Measurements from ENCODE around the gene HOXD10.

The HOXD10 gene

GRCh38 chr2:176088937-176089842 lies 27.4 kb upstream of the HOXD10 start:
- Histone ChIP-seq H2BK120ac (ENCODE audit: low read depth, low read length) (no peak overlapping the region), H3K9ac (ENCODE audit: low read length) (no peak overlapping the region), H3K79me1 (replicated peaks; ENCODE audit: low read length, poor library complexity, severe bottlenecking) (no peaks in the 10 kb centered on the region), H3K4ac (ENCODE audit: low read depth in 1 of 2, low read length in 2 of 2) (no peak overlapping the region), H3K9me3 (ENCODE audit: control insufficient read depth, low read length) (no peaks in the 10 kb centered on the region), H3K27ac (ENCODE audit: low read length, poor library complexity, severe bottlenecking) (no peak overlapping the region), H4K91ac (ENCODE audit: low read length) (no peak overlapping the region), H3K4me2 (ENCODE audit: low read length, poor library complexity, severe bottlenecking) (no peak overlapping the region), H2AFZ (ENCODE audit: low read depth, low read length) (no peak overlapping the region), H2AK5ac (ENCODE audit: low read length, severe bottlenecking) (no peak overlapping the region), H3K4me1 (ENCODE audit: control insufficient read depth, insufficient read depth, low read depth, low read length) (peaks cover 24% of the 10 kb centered on the region), H3K18ac (ENCODE audit: low read depth in 1 of 2, low read length in 2 of 2) (no peak overlapping the region), H4K8ac (ENCODE audit: low read length) (no peak overlapping the region), H2BK5ac (ENCODE audit: low read depth, low read length, poor library complexity, severe bottlenecking) (no peak overlapping the region), H3K14ac (ENCODE audit: low read length in 2 of 2) (no peak overlapping the region), H3K23ac (ENCODE audit: low read length in 2 of 2) (no peak overlapping the region), H3K36me3 (ENCODE audit: control insufficient read depth in 1 of 2, insufficient read depth in 2 of 2, low read depth in 1 of 2, low read length in 2 of 2) (no peaks in the 10 kb centered on the region), H2BK15ac (ENCODE audit: low read depth, poor library complexity, severe bottlenecking) (no peak overlapping the region), H2BK12ac (ENCODE audit: low read length in 2 of 2) (no peak overlapping the region), H3K27me3 (ENCODE audit: control insufficient read depth in 1 of 2, insufficient read depth in 1 of 2, low read length in 2 of 2) (peaks cover 91 to 96% of the 10 kb centered on the region in 2 experiments), H3K4me3 (ENCODE audit: insufficient read depth in 1 of 2, low read depth in 1 of 2, low read length in 2 of 2) (no peak overlapping the region)
- no peak for DNase-seq
- WGBS: 24% methylated on average over 6 of the region's 6 CpGs

- H3K18ac ChIP-seq (ENCODE audit: low read depth in 1 of 2, low read length in 2 of 2): no peak overlapping the region
- no peak for DNase-seq
- no peak overlapping the region for H2BK15ac ChIP-seq (ENCODE audit: low read depth, poor library complexity, severe bottlenecking)
- H2BK5ac ChIP-seq (ENCODE audit: low read depth, low read length, poor library complexity, severe bottlenecking): no peak overlapping the region
- no peaks in the 10 kb centered on the region for H3K36me3 ChIP-seq (ENCODE audit: control insufficient read depth in 1 of 2, insufficient read depth in 2 of 2, low read depth in 1 of 2, low read length in 2 of 2)
- H3K4me2 ChIP-seq (ENCODE audit: low read length, poor library complexity, severe bottlenecking): no peak overlapping the region
- no peak overlapping the region for H3K27ac ChIP-seq (ENCODE audit: low read length, poor library complexity, severe bottlenecking)
- H3K4me1 ChIP-seq (ENCODE audit: control insufficient read depth, insufficient read depth, low read depth, low read length): peaks cover 24% of the 10 kb centered on the region
- no peak overlapping the region for H2BK12ac ChIP-seq (ENCODE audit: low read length in 2 of 2)
- no peak overlapping the region for H2AK5ac ChIP-seq (ENCODE audit: low read length, severe bottlenecking)
- no peak overlapping the region for H3K9ac ChIP-seq (ENCODE audit: low read length)
- no peak overlapping the region for H3K14ac ChIP-seq (ENCODE audit: low read length in 2 of 2)
- no peak overlapping the region for H2AFZ ChIP-seq (ENCODE audit: low read depth, low read length)
- H3K23ac ChIP-seq (ENCODE audit: low read length in 2 of 2): no peak overlapping the region
- H3K79me1 ChIP-seq (replicated peaks; ENCODE audit: low read length, poor library complexity, severe bottlenecking): no peaks in the 10 kb centered on the region
- H4K91ac ChIP-seq (ENCODE audit: low read length): no peak overlapping the region
- H3K27me3 ChIP-seq (ENCODE audit: control insufficient read depth in 1 of 2, insufficient read depth in 1 of 2, low read length in 2 of 2): peaks cover 91 to 96% of the 10 kb centered on the region in 2 experiments
- H2BK120ac ChIP-seq (ENCODE audit: low read depth, low read length): no peak overlapping the region
- no peak overlapping the region for H4K8ac ChIP-seq (ENCODE audit: low read length)
- H3K4me3 ChIP-seq (ENCODE audit: insufficient read depth in 1 of 2, low read depth in 1 of 2, low read length in 2 of 2): no peak overlapping the region
- no peak overlapping the region for H3K4ac ChIP-seq (ENCODE audit: low read depth in 1 of 2, low read length in 2 of 2)
- peaks cover under 1% of the 10 kb centered on the region for H3K9me3 ChIP-seq (ENCODE audit: control insufficient read depth, low read length)
These were observed 26.7 kb upstream of the HOXD10 start for GRCh38 chr2:176089843-176090395.

DNA sequence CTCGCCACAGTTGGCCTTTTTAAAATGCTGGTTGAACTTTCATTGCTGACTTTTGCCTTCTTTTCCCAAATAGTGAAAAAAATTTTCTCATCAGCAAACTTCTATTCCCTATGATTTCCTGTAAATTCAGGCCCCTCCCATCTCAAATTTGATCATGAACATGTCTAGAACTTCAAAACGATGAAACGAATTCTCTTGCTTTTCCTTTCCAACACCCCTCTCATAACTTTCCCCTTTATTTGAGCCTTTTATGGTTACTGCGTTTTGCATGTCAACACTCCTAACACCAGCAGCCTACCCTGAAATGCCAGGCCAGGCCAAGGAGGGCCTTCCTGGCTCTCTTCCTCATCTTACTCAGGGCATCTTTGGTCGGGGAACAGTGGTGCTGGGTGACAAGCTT lies 25.7 kb upstream of the HOXD10 start:
- no peak overlapping the region for H3K27ac ChIP-seq (ENCODE audit: low read length, poor library complexity, severe bottlenecking)
- H3K18ac ChIP-seq (ENCODE audit: low read depth in 1 of 2, low read length in 2 of 2): no peak overlapping the region
- no peak overlapping the region for H3K4me2 ChIP-seq (ENCODE audit: low read length, poor library complexity, severe bottlenecking)
- no peak overlapping the region for H4K91ac ChIP-seq (ENCODE audit: low read length)
- H3K27me3 ChIP-seq (ENCODE audit: control insufficient read depth in 1 of 2, insufficient read depth in 1 of 2, low read length in 2 of 2): peaks cover 91 to 96% of the 10 kb centered on the region in 2 experiments
- H3K4me3 ChIP-seq (ENCODE audit: insufficient read depth in 1 of 2, low read depth in 1 of 2, low read length in 2 of 2): no peak overlapping the region
- no peak overlapping the region for H4K8ac ChIP-seq (ENCODE audit: low read length)
- H2BK15ac ChIP-seq (ENCODE audit: low read depth, poor library complexity, severe bottlenecking): no peak overlapping the region
- H2AFZ ChIP-seq (ENCODE audit: low read depth, low read length): no peak overlapping the region
- no peak overlapping the region for H3K4ac ChIP-seq (ENCODE audit: low read depth in 1 of 2, low read length in 2 of 2)
- WGBS: 30% methylated on average over 4 of the region's 5 CpGs
- H2AK5ac ChIP-seq (ENCODE audit: low read length, severe bottlenecking): no peak overlapping the region
- no peak overlapping the region for H3K23ac ChIP-seq (ENCODE audit: low read length in 2 of 2)
- H2BK5ac ChIP-seq (ENCODE audit: low read depth, low read length, poor library complexity, severe bottlenecking): no peak overlapping the region
- DNase-seq: no peak
- peaks cover 3% of the 10 kb centered on the region for H3K9me3 ChIP-seq (ENCODE audit: control insufficient read depth, low read length)
- no peak overlapping the region for H2BK120ac ChIP-seq (ENCODE audit: low read depth, low read length)
- no peak overlapping the region for H2BK12ac ChIP-seq (ENCODE audit: low read length in 2 of 2)
- H3K4me1 ChIP-seq (ENCODE audit: control insufficient read depth, insufficient read depth, low read depth, low read length): peaks cover 21% of the 10 kb centered on the region
- no peak overlapping the region for H3K14ac ChIP-seq (ENCODE audit: low read length in 2 of 2)
- H3K79me1 ChIP-seq (replicated peaks; ENCODE audit: low read length, poor library complexity, severe bottlenecking): no peaks in the 10 kb centered on the region
- no peak overlapping the region for H3K9ac ChIP-seq (ENCODE audit: low read length)
- H3K36me3 ChIP-seq (ENCODE audit: control insufficient read depth in 1 of 2, insufficient read depth in 2 of 2, low read depth in 1 of 2, low read length in 2 of 2): no peaks in the 10 kb centered on the region

Measured in mesenchymal stem cell (in vitro differentiated cells and primary cell).